HepG2 (cell line): ENCODE data around the gene SLC11A1. TPM values are rescaled to one million over a fixed set of nuclear protein-coding genes. Genes with fewer than 3 reads are reported as not detected.
A peak's percentile ranks its signal among the peaks of the same experiment; 100 is the strongest.

ENCODE experiments used
- FOXK2 ChIP-seq: fragments of 450-650 bp; IDR thresholded peaks from 2 replicates; pipeline ENCODE4 v1.6.1; 2016
- KLF13 ChIP-seq: sonication (generic); formaldehyde crosslinking; IDR thresholded peaks from 2 replicates; pipeline ENCODE4 v1.4.0; 2020; ENCODE audit warnings: mild to moderate bottlenecking, missing genetic modification reagents
- NFATC3 ChIP-seq: sonication (generic); formaldehyde crosslinking; IDR thresholded peaks from 2 replicates; pipeline ENCODE4 v1.5.1; 2020; ENCODE audit warnings: mild to moderate bottlenecking, missing genetic modification reagents
- PPARG ChIP-seq: conservative IDR thresholded peaks from 2 replicates; pipeline ENCODE4 v1.6.1; 2016; ENCODE audit warnings: missing biosample characterization, missing genetic modification reagents
- SOX13 ChIP-seq, 3 experiments: fragments of 450-650 bp in 1 of 3; sonication (generic) in 1 of 3; formaldehyde crosslinking in 1 of 3; IDR thresholded peaks in 2 of 3; conservative IDR thresholded peaks in 1 of 3; 2 replicates each; pipeline versions ENCODE4 v1.5.0 to v1.6.1; 2016 to 2020; ENCODE audit warnings: antibody characterized with exemption in 1 of 3, mild to moderate bottlenecking in 1 of 3, missing compliant biosample characterization in 1 of 3, missing genetic modification reagents in 1 of 3, moderate library complexity in 1 of 3
- YEATS4 ChIP-seq: sonication (generic); formaldehyde crosslinking; IDR thresholded peaks from 2 replicates; pipeline ENCODE4 v1.4.0; 2020; ENCODE audit warnings: missing genetic modification reagents, borderline replicate concordance
- ZBTB38 ChIP-seq: sonication (generic); formaldehyde crosslinking; IDR thresholded peaks from 2 replicates; pipeline ENCODE4 v1.5.1; 2020; ENCODE audit warnings: mild to moderate bottlenecking, missing genetic modification reagents
- ZMYM2 ChIP-seq: sonication (generic); formaldehyde crosslinking; IDR thresholded peaks from 2 replicates; pipeline ENCODE4 v1.8.0; 2022; ENCODE audit warnings: mild to moderate bottlenecking, missing genetic modification reagents
- ZNF17 ChIP-seq: sonication (generic); formaldehyde crosslinking; IDR thresholded peaks from 2 replicates; pipeline ENCODE4 v1.5.0; 2020; ENCODE audit warnings: mild to moderate bottlenecking, missing genetic modification reagents
- ZNF761 ChIP-seq: sonication (generic); formaldehyde crosslinking; conservative IDR thresholded peaks from 2 replicates; pipeline ENCODE4 v1.4.0; 2020; ENCODE audit warnings: mild to moderate bottlenecking, missing genetic modification reagents
- polyA plus RNA-seq, 8 experiments: library from polyadenylated mRNA; depleted of rRNA in 3 of 8; stranded (reverse) in 7 of 8; unstranded in 1 of 8; fragments of >200 nt; fragmentation: Illumina TruSeq in 4 of 8; extraction: Trizol in 4 of 8; gene quantifications; 2 replicates each; pipeline versions ENCODE4 v1.2.1 to v1.2.3, GENCODE V29; 2011 to 2016; ENCODE audit warnings: low read depth in 4 of 8, missing spikeins in 1 of 8, mixed read lengths in 1 of 8; ENCODE audit not compliant: insufficient read depth in 1 of 8
- total RNA-seq, 5 experiments: library from RNA; depleted of rRNA; stranded (reverse); fragments of >200 nt; fragmentation: Illumina TruSeq; extraction: Trizol; gene quantifications; 2 replicates each; pipeline ENCODE4 v1.2.3, GENCODE V29; 2016; ENCODE audit warnings: low read depth in 1 of 5
- TF ChIP-seq, protein P1 (sequence below), 2 experiments: fragments of 450-650 bp in 1 of 2; sonication (generic) in 1 of 2; formaldehyde crosslinking in 1 of 2; IDR thresholded peaks; 2 replicates each; pipeline versions ENCODE4 v1.6.1 to v1.8.0; 2016 to 2022; ENCODE audit warnings: antibody characterized with exemption in 1 of 2, mild to moderate bottlenecking in 1 of 2, missing genetic modification reagents in 1 of 2
- TF ChIP-seq, protein P2 (sequence below): sonication (generic); formaldehyde crosslinking; IDR thresholded peaks from 2 replicates; pipeline ENCODE4 v1.4.0; 2020; ENCODE audit warnings: missing genetic modification reagents, borderline replicate concordance
- TF ChIP-seq, protein P3 (sequence below): sonication (generic); formaldehyde crosslinking; IDR thresholded peaks from 2 replicates; pipeline ENCODE4 v1.9.0; 2022; ENCODE audit warnings: low read depth, missing genetic modification reagents
- TF ChIP-seq, protein P4 (sequence below): sonication (generic); formaldehyde crosslinking; conservative IDR thresholded peaks from 2 replicates; pipeline ENCODE4 v1.4.0; 2020; ENCODE audit warnings: missing genetic modification reagents

The SLC11A1 gene
- total and polyA plus RNA-seq, 2 of the 13 experiments (the other 11 are each of a cell fraction or from before 2014, with no cell fraction given) = 0.33 to 2.3 TPM

DNA sequence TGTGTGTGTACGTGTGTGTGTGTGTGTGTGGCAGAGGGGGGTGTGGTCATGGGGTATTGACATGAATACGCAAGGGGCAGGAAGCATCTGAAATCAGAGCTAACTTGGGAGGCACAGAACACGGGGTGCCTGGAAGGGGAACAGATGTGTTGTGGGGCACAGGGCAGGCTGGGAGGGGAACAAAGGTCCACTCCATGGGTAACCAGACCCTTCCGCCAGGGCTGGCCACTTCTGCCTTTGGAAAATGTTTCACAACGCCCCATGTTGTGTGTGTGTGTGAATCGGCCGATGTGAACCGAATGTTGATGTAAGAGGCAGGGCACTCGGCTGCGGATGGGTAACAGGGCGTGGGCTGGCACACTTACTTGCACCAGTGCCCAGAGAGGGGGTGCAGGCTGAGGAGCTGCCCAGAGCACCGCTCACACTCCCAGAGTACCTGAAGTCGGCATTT lies at the start of gene SLC11A1 (continued):
- TF ChIP-seq, protein P1, sequence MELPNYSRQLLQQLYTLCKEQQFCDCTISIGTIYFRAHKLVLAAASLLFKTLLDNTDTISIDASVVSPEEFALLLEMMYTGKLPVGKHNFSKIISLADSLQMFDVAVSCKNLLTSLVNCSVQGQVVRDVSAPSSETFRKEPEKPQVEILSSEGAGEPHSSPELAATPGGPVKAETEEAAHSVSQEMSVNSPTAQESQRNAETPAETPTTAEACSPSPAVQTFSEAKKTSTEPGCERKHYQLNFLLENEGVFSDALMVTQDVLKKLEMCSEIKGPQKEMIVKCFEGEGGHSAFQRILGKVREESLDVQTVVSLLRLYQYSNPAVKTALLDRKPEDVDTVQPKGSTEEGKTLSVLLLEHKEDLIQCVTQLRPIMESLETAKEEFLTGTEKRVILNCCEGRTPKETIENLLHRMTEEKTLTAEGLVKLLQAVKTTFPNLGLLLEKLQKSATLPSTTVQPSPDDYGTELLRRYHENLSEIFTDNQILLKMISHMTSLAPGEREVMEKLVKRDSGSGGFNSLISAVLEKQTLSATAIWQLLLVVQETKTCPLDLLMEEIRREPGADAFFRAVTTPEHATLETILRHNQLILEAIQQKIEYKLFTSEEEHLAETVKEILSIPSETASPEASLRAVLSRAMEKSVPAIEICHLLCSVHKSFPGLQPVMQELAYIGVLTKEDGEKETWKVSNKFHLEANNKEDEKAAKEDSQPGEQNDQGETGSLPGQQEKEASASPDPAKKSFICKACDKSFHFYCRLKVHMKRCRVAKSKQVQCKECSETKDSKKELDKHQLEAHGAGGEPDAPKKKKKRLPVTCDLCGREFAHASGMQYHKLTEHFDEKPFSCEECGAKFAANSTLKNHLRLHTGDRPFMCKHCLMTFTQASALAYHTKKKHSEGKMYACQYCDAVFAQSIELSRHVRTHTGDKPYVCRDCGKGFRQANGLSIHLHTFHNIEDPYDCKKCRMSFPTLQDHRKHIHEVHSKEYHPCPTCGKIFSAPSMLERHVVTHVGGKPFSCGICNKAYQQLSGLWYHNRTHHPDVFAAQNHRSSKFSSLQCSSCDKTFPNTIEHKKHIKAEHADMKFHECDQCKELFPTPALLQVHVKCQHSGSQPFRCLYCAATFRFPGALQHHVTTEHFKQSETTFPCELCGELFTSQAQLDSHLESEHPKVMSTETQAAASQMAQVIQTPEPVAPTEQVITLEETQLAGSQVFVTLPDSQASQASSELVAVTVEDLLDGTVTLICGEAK (IDR thresholded peaks at IDR 0.05) = no peak
- TF ChIP-seq, protein P1 (CRISPR knock-in tag; IDR thresholded peaks at IDR 0.05) = no peak
- TF ChIP-seq, protein P2, sequence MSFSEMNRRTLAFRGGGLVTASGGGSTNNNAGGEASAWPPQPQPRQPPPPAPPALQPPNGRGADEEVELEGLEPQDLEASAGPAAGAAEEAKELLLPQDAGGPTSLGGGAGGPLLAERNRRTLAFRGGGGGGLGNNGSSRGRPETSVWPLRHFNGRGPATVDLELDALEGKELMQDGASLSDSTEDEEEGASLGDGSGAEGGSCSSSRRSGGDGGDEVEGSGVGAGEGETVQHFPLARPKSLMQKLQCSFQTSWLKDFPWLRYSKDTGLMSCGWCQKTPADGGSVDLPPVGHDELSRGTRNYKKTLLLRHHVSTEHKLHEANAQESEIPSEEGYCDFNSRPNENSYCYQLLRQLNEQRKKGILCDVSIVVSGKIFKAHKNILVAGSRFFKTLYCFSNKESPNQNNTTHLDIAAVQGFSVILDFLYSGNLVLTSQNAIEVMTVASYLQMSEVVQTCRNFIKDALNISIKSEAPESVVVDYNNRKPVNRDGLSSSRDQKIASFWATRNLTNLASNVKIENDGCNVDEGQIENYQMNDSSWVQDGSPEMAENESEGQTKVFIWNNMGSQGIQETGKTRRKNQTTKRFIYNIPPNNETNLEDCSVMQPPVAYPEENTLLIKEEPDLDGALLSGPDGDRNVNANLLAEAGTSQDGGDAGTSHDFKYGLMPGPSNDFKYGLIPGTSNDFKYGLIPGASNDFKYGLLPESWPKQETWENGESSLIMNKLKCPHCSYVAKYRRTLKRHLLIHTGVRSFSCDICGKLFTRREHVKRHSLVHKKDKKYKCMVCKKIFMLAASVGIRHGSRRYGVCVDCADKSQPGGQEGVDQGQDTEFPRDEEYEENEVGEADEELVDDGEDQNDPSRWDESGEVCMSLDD (CRISPR knock-in tag) = no peak; the same call in 1 of the 2 replicates
- TF ChIP-seq ZNF761 (CRISPR knock-in tag) (no peak), KLF13 (CRISPR knock-in tag) (no peak), ZBTB38 (peak; percentile 78), FOXK2 (0 out of 2 replicates have a peak, but pooled peaks have one; percentile 24), PPARG (CRISPR knock-in tag) (no peak), YEATS4 (CRISPR knock-in tag) (no peak), NFATC3 (no peak), ZNF17 (CRISPR knock-in tag) (no peak), SOX13 (IDR thresholded peaks at IDR 0.05) (no peak), SOX13 (CRISPR knock-in tag; conservative IDR thresholded peaks at IDR 0.05 in 1 of 2, IDR thresholded peaks at IDR 0.05 in 1 of 2) (no peak), ZMYM2 (no peak)
- TF ChIP-seq, protein P3, sequence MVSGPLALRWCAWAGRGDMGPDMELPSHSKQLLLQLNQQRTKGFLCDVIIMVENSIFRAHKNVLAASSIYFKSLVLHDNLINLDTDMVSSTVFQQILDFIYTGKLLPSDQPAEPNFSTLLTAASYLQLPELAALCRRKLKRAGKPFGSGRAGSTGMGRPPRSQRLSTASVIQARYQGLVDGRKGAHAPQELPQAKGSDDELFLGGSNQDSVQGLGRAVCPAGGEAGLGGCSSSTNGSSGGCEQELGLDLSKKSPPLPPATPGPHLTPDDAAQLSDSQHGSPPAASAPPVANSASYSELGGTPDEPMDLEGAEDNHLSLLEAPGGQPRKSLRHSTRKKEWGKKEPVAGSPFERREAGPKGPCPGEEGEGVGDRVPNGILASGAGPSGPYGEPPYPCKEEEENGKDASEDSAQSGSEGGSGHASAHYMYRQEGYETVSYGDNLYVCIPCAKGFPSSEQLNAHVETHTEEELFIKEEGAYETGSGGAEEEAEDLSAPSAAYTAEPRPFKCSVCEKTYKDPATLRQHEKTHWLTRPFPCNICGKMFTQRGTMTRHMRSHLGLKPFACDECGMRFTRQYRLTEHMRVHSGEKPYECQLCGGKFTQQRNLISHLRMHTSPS (CRISPR knock-in tag) = peak; percentile 87; the same call in 1 of the 2 replicates
- TF ChIP-seq, protein P4, sequence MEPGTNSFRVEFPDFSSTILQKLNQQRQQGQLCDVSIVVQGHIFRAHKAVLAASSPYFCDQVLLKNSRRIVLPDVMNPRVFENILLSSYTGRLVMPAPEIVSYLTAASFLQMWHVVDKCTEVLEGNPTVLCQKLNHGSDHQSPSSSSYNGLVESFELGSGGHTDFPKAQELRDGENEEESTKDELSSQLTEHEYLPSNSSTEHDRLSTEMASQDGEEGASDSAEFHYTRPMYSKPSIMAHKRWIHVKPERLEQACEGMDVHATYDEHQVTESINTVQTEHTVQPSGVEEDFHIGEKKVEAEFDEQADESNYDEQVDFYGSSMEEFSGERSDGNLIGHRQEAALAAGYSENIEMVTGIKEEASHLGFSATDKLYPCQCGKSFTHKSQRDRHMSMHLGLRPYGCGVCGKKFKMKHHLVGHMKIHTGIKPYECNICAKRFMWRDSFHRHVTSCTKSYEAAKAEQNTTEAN (CRISPR knock-in tag) = peak; percentile 89
